Stimulated activated CD4-positive, alpha-beta T cell treated with anti-CD3 and anti-CD28 coated beads, Interleukin-4, amount 100 ng/mL, for 48 hours (primary cell): ENCODE data around the gene TSPAN17.

Source experiments
- DNase-seq, 2 donors: peaks; one replicate each; pipeline ENCODE4 v3.0.0-alpha.2; 2020; ENCODE audit warnings: low read depth in 2 of 2

TSPAN17 gene

GRCh38 chr5:176704817-176705216 is 57.5 kb downstream of the TSPAN17 start:
- DNase-seq: no peak
